Stimulated activated CD8-positive, alpha-beta memory T cell treated with anti-CD3 and anti-CD28 coated beads, Interleukin-4, amount 100 ng/mL, for 48 hours (primary cell): Measurements from ENCODE around the gene UROC1.
A peak's percentile ranks its signal among the peaks of the same experiment; 100 is the strongest.

Experiments
- DNase-seq: peaks from one replicate; pipeline ENCODE4 v3.0.0-alpha.2; 2020

Gene UROC1

GRCh38 chr3:126476166-126477060 lies 41.2 kb downstream of the UROC1 start:
- DNase-seq, result no peak

GRCh38 chr3:126475413-126476114 lies 42.0 kb downstream of the UROC1 start, which contains the start of gene ZXDC:
Gene ZXDC (minus strand): TSS chr3:126475891. CDS start chr3:126475865, 26 bp downstream.
- DNase-seq, result peak; percentile 93

DNA sequence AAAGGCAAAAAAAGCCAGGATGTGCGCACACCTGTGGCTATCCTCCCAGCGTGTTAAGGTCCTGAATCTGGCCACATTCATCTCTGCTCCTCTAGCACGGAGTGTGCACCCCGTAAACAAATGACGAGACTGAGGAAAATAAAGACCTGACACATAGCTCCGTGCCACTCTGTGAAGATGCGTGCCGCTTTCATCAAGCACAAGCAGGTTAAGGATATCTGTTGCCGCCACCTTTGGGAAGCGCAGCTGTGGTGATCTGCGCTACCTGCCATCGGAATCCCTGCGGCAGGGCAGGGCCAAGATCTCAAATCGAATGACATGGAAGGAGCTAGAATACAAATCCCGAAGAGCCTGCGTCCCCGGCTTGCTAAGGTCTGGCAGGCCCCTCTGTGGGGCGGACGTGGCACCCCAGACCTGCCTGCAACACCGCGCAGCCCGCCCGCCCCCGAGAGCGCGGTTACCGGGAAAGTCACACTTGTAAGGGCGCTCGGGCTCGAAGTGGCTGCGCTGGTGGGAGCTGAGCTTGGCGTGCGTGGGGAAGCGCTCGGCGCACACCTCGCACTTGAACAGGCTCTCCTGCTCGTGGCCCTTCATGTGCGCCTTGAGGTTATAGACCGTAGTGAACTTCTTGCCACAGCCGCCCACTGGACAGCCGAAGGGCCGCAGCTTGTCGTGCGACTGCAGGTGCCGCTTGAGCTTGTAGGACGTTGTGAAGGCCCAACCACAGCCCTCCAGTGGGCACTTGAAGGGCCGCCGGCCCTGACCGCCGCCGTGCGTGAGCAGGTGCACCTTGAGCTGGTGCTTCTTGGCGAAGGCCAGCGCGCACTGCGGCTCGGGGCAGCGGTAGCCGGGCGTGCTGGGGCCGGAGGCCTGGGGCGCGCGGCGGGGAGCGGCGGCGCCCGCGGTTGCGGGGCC lies 42.8 kb downstream of the UROC1 start:
- peak; percentile 59 for DNase-seq

GRCh38 chr3:126473292-126474168 lies 44.0 kb downstream of the UROC1 start:
- DNase-seq, result no peak

DNA sequence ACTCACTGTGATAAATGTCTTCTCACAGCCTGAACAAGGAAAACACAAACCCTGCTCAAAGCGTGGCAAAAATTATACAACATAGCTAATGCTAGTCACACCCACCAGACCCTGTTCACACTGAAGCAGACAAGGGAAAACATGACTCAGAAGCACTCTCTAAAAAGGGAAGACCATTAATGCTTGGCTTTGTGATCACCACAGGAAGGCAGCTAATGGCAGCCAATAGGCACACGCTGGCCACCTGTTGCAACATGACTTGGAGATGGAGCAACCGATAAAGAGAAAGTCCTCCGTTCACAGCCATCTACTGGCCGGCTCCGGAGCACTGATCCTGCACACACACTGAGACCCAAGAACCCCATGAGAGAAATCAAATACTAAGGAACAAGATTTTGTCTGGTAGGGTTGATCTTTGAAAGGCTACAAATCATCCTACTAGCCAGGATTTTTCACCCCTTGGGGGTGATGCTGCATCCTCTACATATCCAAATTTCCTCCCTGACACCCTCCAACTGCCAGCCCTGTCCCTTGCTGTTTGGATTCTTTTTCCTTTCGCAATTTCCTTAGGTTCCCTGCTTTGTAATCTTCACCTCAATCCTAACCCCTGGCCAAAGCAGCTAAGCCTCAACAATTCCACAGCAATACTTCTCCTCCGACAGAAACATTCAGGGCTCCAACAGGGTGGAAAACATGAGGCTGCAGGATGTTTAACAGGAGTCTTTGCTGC lies 45.1 kb downstream of the UROC1 start:
- no peak for DNase-seq

- DNase-seq, result no peak
These were observed 48.1 kb downstream of the UROC1 start for GRCh38 chr3:126469479-126469878.

- no peak for DNase-seq
These were observed 49.3 kb downstream of the UROC1 start for GRCh38 chr3:126468028-126468891.

DNA sequence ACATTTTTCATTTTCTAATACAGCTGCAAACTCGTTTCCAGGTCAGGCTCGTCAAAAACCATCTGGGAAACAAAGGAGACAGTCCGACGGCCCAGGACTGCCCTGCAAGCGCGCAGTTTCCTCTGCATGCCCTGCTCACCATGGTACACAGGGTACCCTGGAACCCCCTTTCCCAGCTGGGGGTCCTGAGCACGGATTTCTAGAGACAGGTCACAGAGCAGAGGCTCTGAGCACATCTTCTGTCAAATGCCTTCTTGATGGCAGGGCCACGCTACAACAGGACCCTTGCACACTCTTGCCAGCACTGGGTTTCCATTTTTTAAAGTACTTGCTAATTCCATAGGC lies 50.0 kb downstream of the UROC1 start:
- DNase-seq, result no peak

GRCh38 chr3:126466886-126467610 lies 50.5 kb downstream of the UROC1 start:
- DNase-seq, result peak; percentile 15

DNA sequence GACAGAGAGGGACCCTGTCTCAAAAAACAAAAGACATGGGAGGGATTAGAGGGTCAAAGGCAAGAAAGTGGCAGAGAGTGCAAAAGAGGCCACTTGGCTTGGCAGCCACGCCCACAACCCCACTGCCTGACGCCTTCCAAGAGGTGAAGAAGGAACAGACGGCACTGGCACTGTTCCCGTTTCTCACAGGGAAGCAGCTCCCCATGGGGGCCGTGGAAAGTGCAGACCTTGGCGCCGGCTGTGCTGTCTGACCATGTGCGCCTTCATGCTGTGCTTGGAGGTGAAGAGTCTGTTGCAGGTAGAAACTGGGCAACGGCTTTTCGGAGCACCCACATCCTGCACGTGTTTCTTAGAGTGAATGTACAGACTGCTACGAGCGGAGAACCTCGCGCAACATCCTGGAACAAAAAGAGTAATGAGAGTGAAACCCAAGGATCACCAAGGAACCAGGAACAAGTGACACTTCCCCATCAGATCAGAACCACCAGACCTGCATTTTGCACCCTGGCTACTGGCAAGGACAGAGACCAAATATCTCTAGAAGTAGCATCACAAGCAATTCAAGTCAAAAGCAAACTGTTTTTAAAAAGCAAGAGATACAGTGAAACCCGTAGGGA lies 51.5 kb downstream of the UROC1 start:
- peak; percentile 24 for DNase-seq

GRCh38 chr3:126464997-126465396 lies 52.6 kb downstream of the UROC1 start:
- peak; percentile 7 for DNase-seq

DNA sequence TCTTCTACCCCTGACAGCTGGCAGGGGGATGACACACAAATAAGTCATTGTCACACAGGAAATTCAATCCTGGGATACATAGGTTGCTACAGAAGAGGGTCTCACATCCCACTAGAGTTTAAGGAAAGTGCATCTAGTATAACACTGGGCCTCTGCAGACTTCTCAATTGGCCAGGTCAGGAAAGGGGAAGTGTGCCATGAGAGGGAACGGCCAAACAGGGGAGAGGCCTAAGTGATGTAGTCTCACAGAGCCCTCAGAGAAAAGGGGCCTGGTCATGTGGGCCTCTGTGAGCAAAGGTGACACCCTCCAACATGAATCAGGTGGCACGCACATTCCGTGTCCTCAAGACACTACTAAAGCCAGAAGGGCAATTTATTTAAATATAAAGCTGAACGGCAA lies 53.1 kb downstream of the UROC1 start:
- no peak for DNase-seq

GRCh38 chr3:126464093-126464492 lies 53.5 kb downstream of the UROC1 start:
- no peak for DNase-seq

- no peak for DNase-seq
These were observed 54.1 kb downstream of the UROC1 start for GRCh38 chr3:126463521-126463920.

GRCh38 chr3:126461450-126462070 lies 56.0 kb downstream of the UROC1 start:
- DNase-seq, result peak; percentile 17

DNA sequence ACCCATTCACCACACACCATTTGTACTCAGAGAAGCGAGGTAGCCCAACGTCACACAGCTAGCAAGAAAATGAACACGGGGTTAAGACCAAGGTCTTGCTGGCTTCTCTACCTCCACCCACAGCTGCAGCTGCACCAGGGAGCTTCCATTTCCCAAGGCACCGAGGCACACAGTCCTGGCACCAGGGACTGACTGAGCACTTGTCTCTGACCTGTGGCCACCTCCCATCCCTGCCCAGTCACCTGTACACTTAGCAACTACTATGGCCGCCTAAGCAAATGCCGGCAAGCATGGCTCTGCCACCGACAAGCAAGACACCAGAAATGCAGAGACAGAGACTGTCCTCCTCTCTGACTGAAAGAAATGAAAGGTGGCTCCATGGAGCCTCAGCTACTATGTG lies 57.2 kb downstream of the UROC1 start:
- DNase-seq, result peak; percentile 16

DNA sequence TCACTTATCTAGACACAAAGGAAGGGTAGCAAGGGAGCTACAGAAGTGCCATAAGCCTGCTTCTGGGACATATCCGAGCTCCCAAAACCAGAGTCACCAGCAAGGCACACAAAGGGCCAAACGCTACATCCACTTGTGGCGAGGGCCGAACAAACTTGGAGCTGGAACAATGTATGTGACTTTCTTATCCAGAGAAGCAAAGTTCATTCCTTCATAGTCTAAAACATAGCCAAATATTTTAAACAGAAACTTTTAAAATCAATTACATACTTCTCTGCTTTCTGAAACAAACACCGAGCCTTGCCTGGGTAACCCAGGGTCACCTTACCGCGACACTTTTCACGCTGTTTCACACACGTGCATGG lies 57.8 kb downstream of the UROC1 start:
- peak; percentile 11 for DNase-seq

DNA sequence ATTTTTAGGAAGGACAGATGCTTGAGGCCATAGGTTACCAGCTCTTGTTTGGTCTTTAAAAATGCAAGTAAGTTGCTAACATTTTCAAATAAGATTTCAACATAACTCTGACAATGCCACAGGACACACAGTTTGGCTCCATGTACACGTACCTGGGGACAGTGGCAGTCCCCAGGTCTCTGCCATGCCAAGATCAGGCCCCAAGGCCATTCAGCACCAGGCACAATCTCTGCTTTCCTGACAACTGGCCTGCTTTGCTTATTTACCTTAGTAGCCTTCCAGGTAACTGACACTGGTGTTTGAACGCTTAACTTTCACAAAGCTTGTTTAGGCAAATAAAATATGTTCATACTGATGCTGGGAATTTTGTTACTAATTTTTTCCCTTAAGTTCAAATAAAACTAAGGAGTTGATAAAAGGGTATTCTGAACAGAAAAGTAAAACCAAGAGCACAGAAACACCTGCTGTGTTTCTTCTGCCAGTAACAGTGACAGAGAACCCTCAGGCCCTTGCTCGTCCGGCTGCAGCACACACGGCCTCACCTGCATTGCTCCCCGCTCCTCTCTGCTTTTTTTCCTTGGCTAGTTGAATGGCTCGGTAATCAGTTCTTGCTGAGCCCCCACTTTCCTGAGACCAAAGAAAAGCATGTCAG lies 58.3 kb downstream of the UROC1 start:
- no peak for DNase-seq
